Measurements from ENCODE around the gene ZNF467. TPM values are rescaled to one million over a fixed set of nuclear protein-coding genes. Genes with fewer than 3 reads are reported as not detected.

The ZNF467 gene
- total RNA-seq, 1 experiment from 2014 or later, result 11.3 TPM

- TF ChIP-seq MAX (IDR thresholded peaks at IDR 0.05) (no peak), ZBTB33 (IDR thresholded peaks at IDR 0.05; ENCODE audit: extremely low read depth, insufficient replicate concordance, low read length) (no peak), EZH2 (IDR thresholded peaks at IDR 0.05) (no peak), SP1 (IDR thresholded peaks at IDR 0.05; ENCODE audit: low read depth) (no peak), YY1 (IDR thresholded peaks at IDR 0.05; ENCODE audit: extremely low read depth, insufficient replicate concordance, low read depth, low read length) (no peak), POLR2A (IDR thresholded peaks at IDR 0.05; ENCODE audit: borderline replicate concordance, extremely low read depth, insufficient read depth, insufficient read length) (no peak), ELF1 (IDR thresholded peaks at IDR 0.05; ENCODE audit: borderline replicate concordance, low read depth) (no peak)
Observed at GRCh38 chr7:149815661-149816266, 42.4 kb upstream of the ZNF467 start (continued).

GRCh38 chr7:149815121-149815520, 41.7 kb upstream of the ZNF467 start:
- intact Hi-C loops (cut with micrococcal nuclease), result no loop called here
- no peak overlapping the region for H3K9ac ChIP-seq (ENCODE audit: low read length)
- no peaks in the 10 kb centered on the region for H3K9me3 ChIP-seq (ENCODE audit: control insufficient read depth in 1 of 2, insufficient read depth in 1 of 2, low read depth in 1 of 2, low read length in 2 of 2)
- RAD21 ChIA-PET (ENCODE audit: low non-redundant PET in 1 of 2, low total read pairs in 2 of 2, uncharacterized antibody in 2 of 2, unreplicated experiment in 2 of 2), result no interaction called here
- BruUV-seq (replicated peaks), result no TSS peak
- CTCF ChIA-PET, result no interaction called here
- no peak overlapping the region for H2AFZ ChIP-seq (ENCODE audit: low read depth, low read length, poor library complexity, severe bottlenecking)
- DNase-seq (ENCODE audit: low read depth, low spot score), result no peak
- H3K79me2 ChIP-seq (ENCODE audit: insufficient read depth, low read length), result no peaks in the 10 kb centered on the region
- TF ChIP-seq EGR1 (IDR thresholded peaks at IDR 0.05; ENCODE audit: low read depth) (no peak), EZH2phosphoT487 (IDR thresholded peaks at IDR 0.05; ENCODE audit: borderline replicate concordance) (no peak), POLR2A (IDR thresholded peaks at IDR 0.05; ENCODE audit: borderline replicate concordance, extremely low read depth, insufficient read depth, insufficient read length) (no peak), ZNF274 (IDR thresholded peaks at IDR 0.05; ENCODE audit: low read depth, low read length) (no peak), FOSL1 (IDR thresholded peaks at IDR 0.05; ENCODE audit: low read depth) (no peak), RAD21 (IDR thresholded peaks at IDR 0.05; ENCODE audit: low read depth) (no peak), ZFX (IDR thresholded peaks at IDR 0.05) (no peak), JUND (IDR thresholded peaks at IDR 0.05) (no peak), POLR2AphosphoS5 (IDR thresholded peaks at IDR 0.05; ENCODE audit: low read depth, low read length) (no peak), ZBTB33 (IDR thresholded peaks at IDR 0.05; ENCODE audit: extremely low read depth, insufficient replicate concordance, low read length) (no peak), ELF1 (IDR thresholded peaks at IDR 0.05; ENCODE audit: borderline replicate concordance, low read depth) (no peak), CBX3 (IDR thresholded peaks at IDR 0.05; ENCODE audit: low read depth) (no peak), CTCF (IDR thresholded peaks at IDR 0.05 in 2 of 3, conservative IDR thresholded peaks at IDR 0.05 in 1 of 3; ENCODE audit: borderline replicate concordance in 1 of 3, insufficient read depth in 1 of 3, low read depth in 2 of 3, low read length in 2 of 3) (no peak), YY1 (IDR thresholded peaks at IDR 0.05; ENCODE audit: extremely low read depth, insufficient replicate concordance, low read depth, low read length) (no peak), SP1 (IDR thresholded peaks at IDR 0.05; ENCODE audit: low read depth) (no peak), EZH2 (IDR thresholded peaks at IDR 0.05) (no peak), SRF (IDR thresholded peaks at IDR 0.05; ENCODE audit: low read depth) (no peak)
- TF ChIP-seq, protein P1, sequence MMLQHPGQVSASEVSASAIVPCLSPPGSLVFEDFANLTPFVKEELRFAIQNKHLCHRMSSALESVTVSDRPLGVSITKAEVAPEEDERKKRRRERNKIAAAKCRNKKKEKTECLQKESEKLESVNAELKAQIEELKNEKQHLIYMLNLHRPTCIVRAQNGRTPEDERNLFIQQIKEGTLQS (IDR thresholded peaks at IDR 0.05), result no peak
- no peak overlapping the region for H3K27ac ChIP-seq (ENCODE audit: low read depth, low read length)
- H3K4me2 ChIP-seq (ENCODE audit: low read length), result no peak overlapping the region
- no peaks in the 10 kb centered on the region for H3K36me3 ChIP-seq (ENCODE audit: control insufficient read depth in 1 of 2, insufficient read depth in 2 of 2, low read length in 2 of 2)
- H3K4me3 ChIP-seq (replicated peaks in 1 of 2; ENCODE audit: low read depth in 1 of 2, low read length in 2 of 2), result no peak overlapping the region
- H3K27me3 ChIP-seq (ENCODE audit: insufficient read depth, low read length), result no peaks in the 10 kb centered on the region
- H4K20me1 ChIP-seq (ENCODE audit: insufficient read depth), result no peaks in the 10 kb centered on the region
- no peaks in the 10 kb centered on the region for H3K9me2 ChIP-seq (ENCODE audit: insufficient read depth)
- POLR2A ChIA-PET, result no interaction called here
- ATAC-seq, result no peak
- no peaks in the 10 kb centered on the region for H3K4me1 ChIP-seq (ENCODE audit: control insufficient read depth in 1 of 2, insufficient read depth in 2 of 2, low read length in 2 of 2)

Measured in HCT116 (cell line).